AG04449 (cell line): ENCODE measurements around the gene LARP6.

Experiments
- CTCF ChIA-PET: fragments of 350-600 bp; formaldehyde crosslinking; extraction: SDS; loops from one replicate; lab custom pipeline; 2021; ENCODE audit warnings: antibody characterized with exemption; lab: Yijun Ruan, JAX
- POLR2A ChIA-PET: fragments of 400-600, 350-600 bp; formaldehyde crosslinking; extraction: SDS; loops from one replicate; lab custom pipeline; 2020; ENCODE audit warnings: antibody characterized with exemption, inconsistent platforms; lab: Yijun Ruan, JAX
- DNase-seq: peaks from one replicate; pipeline ENCODE4 v3.0.0-alpha.2; 2010; ENCODE audit warnings: low read depth, low spot score
- H3K4me3 ChIP-seq: 2 replicates; pipeline ENCODE4 v1.5.1; 2011; ENCODE audit warnings: low read depth, mild to moderate bottlenecking, control low read depth, low read length
- CTCF ChIP-seq: IDR thresholded peaks from one replicate; pipeline ENCODE4 v1.5.1; 2011; ENCODE audit warnings: mild to moderate bottlenecking, moderate library complexity, low read length, control low read depth, inconsistent platforms; ENCODE audit not compliant: insufficient read depth; ENCODE audit errors: missing control alignments

Gene LARP6

GRCh38 chr15:70793694-70794093 lies 60.3 kb downstream of the LARP6 start:
- POLR2A ChIA-PET = interaction anchor here (1.7 kb wide), 1 partner anchor 14 kb away, joined by 6 read pairs; no protein-coding TSS in a partner anchor
- no peak overlapping the region for H3K4me3 ChIP-seq

GRCh38 chr15:70792171-70792573 lies 61.8 kb downstream of the LARP6 start:
- no peak for DNase-seq
- ChIA-PET CTCF (interaction anchor here (1.1 to 3.5 kb wide), 4 partner anchors 8 to 70 kb away, joined by 4 to 30 read pairs (median 10); no protein-coding TSS in a partner anchor), POLR2A (interaction anchor here (1.4 kb wide), 1 partner anchor 78 kb away, joined by 3 read pairs; no protein-coding TSS in a partner anchor)
- no peak for TF ChIP-seq CTCF
- no peak overlapping the region for H3K4me3 ChIP-seq

More at GRCh38 chr15:70793694-70794093, 60.3 kb downstream of the LARP6 start:
- DNase-seq = no peak
- CTCF ChIA-PET = interaction anchor here (2.9 to 3.5 kb wide), 3 partner anchors 18 to 71 kb away, joined by 6 to 30 read pairs (median 15); no protein-coding TSS in a partner anchor
- no peak for TF ChIP-seq CTCF

- ChIA-PET POLR2A (no interaction called here), CTCF (interaction anchor here (2.9 kb wide), 1 partner anchor 69 kb away, joined by 6 read pairs; no protein-coding TSS in a partner anchor)
- no peak for TF ChIP-seq CTCF
- H3K4me3 ChIP-seq = no peak overlapping the region
- DNase-seq = no peak
Observed at GRCh38 chr15:70791259-70791658, 62.7 kb downstream of the LARP6 start.

- TF ChIP-seq CTCF = no peak
- CTCF ChIA-PET = interaction anchor here (1.2 to 1.5 kb wide), 2 partner anchors 22 to 36 kb away, joined by 3 to 5 read pairs; no protein-coding TSS in a partner anchor
Observed at GRCh38 chr15:70789213-70789612, 64.7 kb downstream of the LARP6 start.

GRCh38 chr15:70788114-70789049 lies 65.6 kb downstream of the LARP6 start:
- TF ChIP-seq CTCF = no peak
- ChIA-PET POLR2A (interaction anchor here (1.0 kb wide), 1 partner anchor 11 kb away, joined by 4 read pairs; no protein-coding TSS in a partner anchor), CTCF (interaction anchor here (1.2 to 2.4 kb wide), 3 partner anchors 23 to 36 kb away, joined by 3 to 11 read pairs (median 5); no protein-coding TSS in a partner anchor)
- no peak overlapping the region for H3K4me3 ChIP-seq
- DNase-seq = no peak

More at GRCh38 chr15:70789213-70789612, 64.7 kb downstream of the LARP6 start:
- H3K4me3 ChIP-seq = no peak overlapping the region
- POLR2A ChIA-PET = no interaction called here
- no peak for DNase-seq

- no peak for DNase-seq
- TF ChIP-seq CTCF = no peak
- POLR2A ChIA-PET = no interaction called here
- no peak overlapping the region for H3K4me3 ChIP-seq
- CTCF ChIA-PET = interaction anchor here (1.1 to 2.4 kb wide), 3 partner anchors 9 to 25 kb away, joined by 3 to 11 read pairs (median 3); no protein-coding TSS in a partner anchor
Observed at GRCh38 chr15:70786996-70787395, 67.0 kb downstream of the LARP6 start.
